Measurements from ENCODE around the gene CLEC16A. TPM values are rescaled to one million over a fixed set of nuclear protein-coding genes. Genes with fewer than 3 reads are reported as not detected.

Gene CLEC16A
- total RNA-seq, 2 experiments from 2014 or later = 32.6 to 34.9 TPM

DNA sequence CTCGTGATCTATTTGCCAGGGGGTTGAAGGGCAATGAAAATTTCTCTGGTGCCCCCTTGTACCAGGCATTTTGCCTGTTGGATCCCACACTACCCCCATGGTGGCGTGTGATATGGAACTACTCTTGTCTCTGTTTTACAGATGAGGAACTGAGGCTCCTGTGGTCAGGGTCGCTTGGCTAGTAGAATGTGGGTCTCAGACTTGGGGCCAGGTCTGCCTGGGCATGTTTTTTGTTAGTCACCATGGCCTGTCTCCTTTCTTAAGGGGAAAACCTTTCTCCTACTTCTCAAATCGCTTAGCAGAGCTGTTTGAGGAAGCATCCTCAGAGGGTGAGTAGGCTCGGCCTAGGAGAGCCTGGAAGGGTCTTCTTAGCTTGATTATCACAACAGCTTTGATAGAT is 51.2 kb downstream of the CLEC16A start:
- CTCF ChIA-PET = no interaction called here
- POLR2A ChIA-PET = no interaction called here

GRCh38 chr16:10997485-10997884 is 53.1 kb downstream of the CLEC16A start:
- ChIA-PET POLR2A (no interaction called here), CTCF (no interaction called here)

GRCh38 chr16:10999300-10999699 is 54.9 kb downstream of the CLEC16A start:
- POLR2A ChIA-PET = no interaction called here
- CTCF ChIA-PET = interaction anchor here (1.4 kb wide), 1 partner anchor 35 kb away, joined by 4 read pairs; no protein-coding TSS in a partner anchor

DNA sequence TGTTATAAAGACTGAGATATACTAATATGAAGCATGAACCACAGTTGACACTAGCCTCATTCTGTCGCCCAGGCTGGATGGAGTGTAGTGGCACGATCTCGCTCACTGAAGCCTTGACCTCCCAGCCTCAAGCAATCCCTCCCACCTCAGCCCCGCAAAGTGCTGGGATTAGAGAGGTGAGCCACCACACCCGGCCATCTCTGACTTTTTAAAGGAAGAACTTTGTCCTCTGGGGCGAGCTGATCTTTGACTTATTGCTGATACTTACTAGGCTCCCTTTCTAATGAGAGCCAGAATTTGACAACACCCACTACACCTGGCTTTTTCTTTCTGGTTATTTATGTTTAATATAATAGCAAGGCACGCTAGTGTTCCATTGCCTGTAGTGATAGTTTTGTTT is 57.2 kb downstream of the CLEC16A start:
- CTCF ChIA-PET = no interaction called here

DNA sequence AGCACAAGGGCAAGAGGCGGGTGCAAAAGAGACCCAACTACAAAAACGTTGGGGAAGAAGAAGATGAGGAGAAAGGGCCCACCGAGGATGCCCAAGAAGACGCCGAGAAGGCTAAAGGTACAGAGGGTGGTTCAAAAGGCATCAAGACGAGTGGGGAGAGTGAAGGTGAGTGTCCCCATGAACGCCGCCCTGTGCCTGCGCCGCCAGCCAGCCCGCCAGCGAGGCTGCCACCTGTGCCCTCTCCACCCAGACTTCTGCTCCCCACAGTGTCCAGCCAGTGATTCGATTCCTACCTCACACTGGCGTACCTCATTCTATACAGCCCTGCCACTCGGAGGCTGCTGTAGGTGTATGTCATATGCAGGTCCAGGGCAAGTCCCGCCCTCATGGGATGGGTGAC is 58.8 kb downstream of the CLEC16A start:
- ChIA-PET POLR2A (no interaction called here), CTCF (no interaction called here)

More for the DNA sequence above, 57.2 kb downstream of the CLEC16A start:
- POLR2A ChIA-PET = no interaction called here

DNA sequence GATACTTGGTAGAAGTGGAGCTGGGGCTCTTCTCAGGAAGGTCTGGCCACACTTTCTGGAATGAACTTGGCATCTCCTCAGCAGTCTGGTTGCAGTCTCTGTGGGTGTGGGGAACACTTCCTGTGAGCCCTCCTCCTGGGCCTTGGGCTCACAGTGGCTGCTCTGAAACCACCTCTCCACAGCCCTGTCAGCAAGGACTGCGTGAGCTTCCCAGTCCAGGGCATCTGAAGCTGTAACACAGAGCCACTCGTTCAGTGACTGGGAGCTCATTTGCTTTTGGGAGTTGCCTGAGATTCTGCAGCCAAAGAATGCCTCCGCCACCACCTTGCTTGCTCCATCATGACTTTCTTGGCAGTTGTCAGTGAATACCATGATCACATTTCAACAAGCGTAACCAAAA is 60.0 kb downstream of the CLEC16A start:
- ChIA-PET POLR2A (no interaction called here), CTCF (interaction anchor here (1.3 kb wide), 1 partner anchor 96 kb away, joined by 3 read pairs; no protein-coding TSS in a partner anchor)

- CTCF ChIA-PET = interaction anchor here (1.3 kb wide), 1 partner anchor 95 kb away, joined by 3 read pairs; no protein-coding TSS in a partner anchor
Observed at GRCh38 chr16:11004973-11005610, 60.7 kb downstream of the CLEC16A start.

GRCh38 chr16:11005611-11005975 is 61.2 kb downstream of the CLEC16A start:
- POLR2A ChIA-PET = no interaction called here
- CTCF ChIA-PET = interaction anchor here (1.3 kb wide), 1 partner anchor 95 kb away, joined by 3 read pairs; no protein-coding TSS in a partner anchor

More at GRCh38 chr16:11004973-11005610, 60.7 kb downstream of the CLEC16A start:
- POLR2A ChIA-PET = no interaction called here

- CTCF ChIA-PET = no interaction called here
- POLR2A ChIA-PET = no interaction called here
Observed at GRCh38 chr16:11006656-11007055, 62.3 kb downstream of the CLEC16A start.

DNA sequence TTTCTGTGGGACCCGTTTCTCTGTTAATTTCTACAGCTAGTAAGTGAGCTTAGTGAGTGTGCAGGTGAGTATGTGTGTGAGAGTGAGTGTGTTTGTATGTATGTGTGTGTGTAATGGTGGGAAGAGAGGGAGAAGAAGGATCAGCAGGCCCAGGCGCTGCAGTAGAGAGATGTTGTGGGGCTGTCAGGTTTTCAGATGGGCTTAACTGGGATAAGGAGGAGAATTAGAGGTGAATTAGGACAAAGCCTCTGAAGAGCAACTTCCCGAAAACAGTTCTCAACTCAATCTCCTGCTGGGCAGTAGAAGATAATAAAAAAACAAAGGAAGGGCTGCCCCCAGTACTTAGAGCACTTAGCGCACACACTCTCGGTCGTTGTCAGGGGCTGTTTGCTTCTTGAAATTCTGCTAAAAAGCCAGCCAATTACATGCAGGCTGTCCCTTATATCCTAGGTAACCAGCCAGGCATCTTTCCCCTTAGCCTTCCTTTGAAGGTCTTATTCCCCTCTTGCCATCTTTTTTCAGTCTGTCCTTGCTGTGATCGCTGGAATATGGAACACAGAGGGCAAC is 63.4 kb downstream of the CLEC16A start:
- ChIA-PET CTCF (interaction anchor here (1.1 kb wide), 1 partner anchor 24 kb away, joined by 3 read pairs; no protein-coding TSS in a partner anchor), POLR2A (no interaction called here)

GRCh38 chr16:11009027-11009755 is 64.8 kb downstream of the CLEC16A start:
- CTCF ChIA-PET = no interaction called here
- POLR2A ChIA-PET = no interaction called here

- ChIA-PET CTCF (no interaction called here), POLR2A (no interaction called here)
Observed at GRCh38 chr16:11010575-11011221, 66.3 kb downstream of the CLEC16A start.

GRCh38 chr16:11011326-11011725 is 67.0 kb downstream of the CLEC16A start:
- CTCF ChIA-PET = no interaction called here
- POLR2A ChIA-PET = no interaction called here

DNA sequence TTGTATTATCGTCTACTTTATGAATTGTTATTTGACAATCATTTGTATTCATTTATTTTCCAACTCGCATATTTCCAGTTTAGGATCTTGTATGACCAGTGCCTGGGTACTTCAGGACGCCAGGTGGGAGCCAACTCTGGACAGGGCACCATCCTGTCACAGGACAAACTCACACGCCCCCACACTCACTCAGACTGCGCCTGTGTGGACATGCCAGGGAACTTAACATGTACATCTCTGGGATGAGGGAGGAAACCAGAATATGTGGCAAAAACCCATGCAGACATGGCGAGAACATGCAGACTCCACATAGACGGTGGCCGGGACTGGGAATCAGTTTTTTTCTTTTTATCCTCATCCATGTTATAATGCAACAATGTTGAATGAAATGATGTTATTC is 68.5 kb downstream of the CLEC16A start:
- POLR2A ChIA-PET = no interaction called here
- CTCF ChIA-PET = no interaction called here

GRCh38 chr16:11014136-11014535 is 69.8 kb downstream of the CLEC16A start:
- ChIA-PET POLR2A (no interaction called here), CTCF (no interaction called here)

DNA sequence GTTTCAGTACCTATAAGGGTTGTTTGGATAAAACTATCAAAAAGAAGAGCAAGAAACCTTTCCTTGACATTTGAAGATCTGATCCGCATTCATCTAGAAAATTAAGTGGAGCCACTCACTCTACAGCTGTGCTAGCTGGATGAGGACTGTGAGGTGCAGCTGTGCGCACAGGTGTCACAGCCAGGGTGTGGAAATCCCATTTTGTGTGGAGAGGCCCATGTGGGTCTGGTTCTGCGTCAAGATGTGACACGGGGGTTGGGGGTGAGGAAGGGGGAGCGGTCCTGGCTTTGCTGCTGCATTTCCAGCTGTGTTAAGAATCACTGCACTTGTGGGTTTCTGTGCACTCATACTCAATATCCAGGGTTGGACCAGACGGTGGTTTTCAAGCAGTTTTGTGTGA is 70.7 kb downstream of the CLEC16A start:
- ChIA-PET CTCF (no interaction called here), POLR2A (no interaction called here)

DNA sequence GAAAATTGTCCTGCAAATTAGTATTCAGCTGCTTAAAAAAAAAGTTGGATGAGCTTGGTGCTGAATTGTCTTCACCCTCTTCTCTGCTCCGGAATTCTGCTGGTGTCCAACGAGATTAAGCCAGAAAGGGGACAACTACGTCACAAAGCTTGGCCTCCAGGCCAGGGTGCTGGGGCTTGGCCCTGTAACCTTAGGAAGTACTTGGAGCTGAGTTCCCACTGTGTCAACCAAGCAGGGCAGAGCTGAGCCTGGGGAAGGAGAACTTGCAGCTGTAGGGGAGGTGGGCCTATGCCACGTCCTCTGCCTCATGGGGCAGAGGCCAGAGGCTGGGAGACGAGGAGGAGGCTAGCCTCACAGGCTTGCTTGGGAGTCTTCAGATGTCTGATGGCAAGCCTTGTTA is 71.2 kb downstream of the CLEC16A start:
- ChIA-PET CTCF (no interaction called here), POLR2A (no interaction called here)

DNA sequence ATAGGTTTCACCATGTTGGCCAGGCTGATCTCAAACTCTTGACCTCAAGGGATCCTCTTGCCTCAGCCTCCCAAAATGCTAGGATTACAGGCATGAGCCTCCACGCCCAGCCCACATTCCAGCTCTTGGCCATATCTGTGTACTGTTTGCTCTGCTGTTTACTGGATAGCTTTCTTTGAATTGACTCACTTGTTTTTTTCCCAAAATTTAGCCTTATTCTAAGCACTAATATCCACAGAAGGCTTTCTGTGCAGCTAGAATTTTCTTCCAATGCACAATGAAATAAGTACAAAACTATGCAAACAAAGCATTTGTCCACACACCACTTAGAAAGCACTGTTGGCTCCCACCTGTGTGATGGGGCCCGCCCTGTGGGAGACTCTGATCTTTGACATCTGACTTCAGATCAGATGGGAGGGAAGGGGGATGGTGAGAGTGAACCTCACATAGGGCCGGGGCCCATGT is 72.2 kb downstream of the CLEC16A start:
- CTCF ChIA-PET = no interaction called here

DNA sequence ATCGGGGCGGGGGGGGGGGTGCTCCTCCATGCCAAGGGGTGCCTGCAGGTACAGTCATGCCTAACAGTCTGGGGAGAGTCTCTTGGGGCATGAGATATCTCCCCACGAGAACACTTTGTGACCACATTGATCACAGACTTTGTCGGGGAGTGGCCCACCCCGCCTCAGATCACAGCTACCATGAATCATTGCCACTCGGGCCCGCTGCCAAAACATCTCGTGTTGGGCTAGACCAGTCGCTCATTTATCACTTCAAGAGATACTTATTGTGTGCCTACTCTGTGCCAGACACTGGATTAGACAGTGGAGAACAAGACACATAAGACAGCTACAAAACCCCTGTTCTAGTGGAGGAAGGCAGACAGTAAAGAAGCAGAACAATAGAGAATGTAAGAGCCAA is 72.6 kb downstream of the CLEC16A start:
- ChIA-PET CTCF (no interaction called here), POLR2A (no interaction called here)

More for the DNA sequence above, 72.2 kb downstream of the CLEC16A start:
- POLR2A ChIA-PET = interaction anchor here (0.6 kb wide), 1 partner anchor 231 kb away, joined by 4 read pairs; no protein-coding TSS in a partner anchor

DNA sequence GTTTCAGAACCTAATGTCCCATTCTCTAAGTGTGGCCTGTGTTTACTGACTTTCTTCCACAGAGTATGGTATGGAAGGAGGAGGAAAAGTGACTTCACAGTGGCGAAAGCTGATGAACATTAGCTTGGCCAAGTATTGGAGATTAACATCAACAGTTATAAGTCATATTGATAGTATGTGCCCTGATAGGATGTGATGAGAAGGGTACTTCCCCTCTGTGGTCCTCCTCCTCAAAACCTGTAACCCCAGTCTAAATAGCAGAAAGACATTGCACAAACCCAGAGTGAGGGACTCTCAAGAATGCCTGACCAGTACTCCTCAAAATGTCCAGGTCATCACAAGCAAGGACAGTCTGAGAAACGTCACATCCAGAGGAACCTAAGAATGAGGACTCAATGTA is 73.1 kb downstream of the CLEC16A start:
- CTCF ChIA-PET = no interaction called here

More for the DNA sequence above, 73.1 kb downstream of the CLEC16A start:
- POLR2A ChIA-PET = no interaction called here

All from activated CD8-positive, alpha-beta memory T cell treated with anti-CD3 and anti-CD28 coated beads for 36 hours (primary cell).